ENCODE results near the gene SPACA7.

DNA sequence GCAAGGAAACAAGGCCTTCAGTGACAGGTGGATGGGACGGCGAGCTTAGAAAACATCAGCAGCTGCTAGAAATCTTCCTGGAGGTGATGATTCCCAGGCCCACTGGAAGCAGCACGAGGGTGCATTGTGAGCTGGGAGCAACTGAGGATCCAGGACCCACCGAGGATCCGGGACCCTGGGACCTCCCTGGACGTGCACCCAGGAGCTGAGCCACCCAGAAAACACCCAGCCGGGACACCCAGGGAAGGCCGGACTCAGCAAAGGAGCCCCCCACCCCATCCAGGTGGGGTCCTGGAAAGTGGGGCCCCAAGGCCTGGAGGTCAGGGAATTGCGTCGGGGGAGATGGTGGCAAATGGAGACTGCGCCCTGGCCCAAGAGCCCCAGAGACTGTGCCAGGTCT is 22.3 kb upstream of the SPACA7 start:
- TF ChIP-seq MAZ (CRISPR knock-in tag; conservative IDR thresholded peaks at IDR 0.05 in 1 of 2, IDR thresholded peaks at IDR 0.05 in 1 of 2): no peak
- no peak for TF ChIP-seq HDAC3 (IDR thresholded peaks at IDR 0.05; ENCODE audit: borderline replicate concordance, partially characterized antibody)
- TF ChIP-seq ZNF354B (CRISPR knock-in tag; IDR thresholded peaks at IDR 0.05): no peak
- TF ChIP-seq POLR2AphosphoS5 (IDR thresholded peaks at IDR 0.05; ENCODE audit: control insufficient read depth, insufficient read depth, low read depth, low read length): no peak
- no peak for TF ChIP-seq TCF7L2 (IDR thresholded peaks at IDR 0.05; ENCODE audit: low read depth, low read length)
- no peak for TF ChIP-seq SP1 (CRISPR knock-in tag; IDR thresholded peaks at IDR 0.05)
- TF ChIP-seq, protein P1, sequence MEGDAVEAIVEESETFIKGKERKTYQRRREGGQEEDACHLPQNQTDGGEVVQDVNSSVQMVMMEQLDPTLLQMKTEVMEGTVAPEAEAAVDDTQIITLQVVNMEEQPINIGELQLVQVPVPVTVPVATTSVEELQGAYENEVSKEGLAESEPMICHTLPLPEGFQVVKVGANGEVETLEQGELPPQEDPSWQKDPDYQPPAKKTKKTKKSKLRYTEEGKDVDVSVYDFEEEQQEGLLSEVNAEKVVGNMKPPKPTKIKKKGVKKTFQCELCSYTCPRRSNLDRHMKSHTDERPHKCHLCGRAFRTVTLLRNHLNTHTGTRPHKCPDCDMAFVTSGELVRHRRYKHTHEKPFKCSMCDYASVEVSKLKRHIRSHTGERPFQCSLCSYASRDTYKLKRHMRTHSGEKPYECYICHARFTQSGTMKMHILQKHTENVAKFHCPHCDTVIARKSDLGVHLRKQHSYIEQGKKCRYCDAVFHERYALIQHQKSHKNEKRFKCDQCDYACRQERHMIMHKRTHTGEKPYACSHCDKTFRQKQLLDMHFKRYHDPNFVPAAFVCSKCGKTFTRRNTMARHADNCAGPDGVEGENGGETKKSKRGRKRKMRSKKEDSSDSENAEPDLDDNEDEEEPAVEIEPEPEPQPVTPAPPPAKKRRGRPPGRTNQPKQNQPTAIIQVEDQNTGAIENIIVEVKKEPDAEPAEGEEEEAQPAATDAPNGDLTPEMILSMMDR (IDR thresholded peaks at IDR 0.05 in 2 of 3, conservative IDR thresholded peaks at IDR 0.05 in 1 of 3; ENCODE audit: insufficient read depth in 2 of 3, low read depth in 1 of 3, low read length in 3 of 3): no peak
- TF ChIP-seq POLR2AphosphoS2 (IDR thresholded peaks at IDR 0.05; ENCODE audit: low read length): no peak
- TF ChIP-seq ZKSCAN8 (CRISPR knock-in tag; IDR thresholded peaks at IDR 0.05): no peak
- no peak for TF ChIP-seq PYGO2 (tag; IDR thresholded peaks at IDR 0.05)
- TF ChIP-seq, protein P2, sequence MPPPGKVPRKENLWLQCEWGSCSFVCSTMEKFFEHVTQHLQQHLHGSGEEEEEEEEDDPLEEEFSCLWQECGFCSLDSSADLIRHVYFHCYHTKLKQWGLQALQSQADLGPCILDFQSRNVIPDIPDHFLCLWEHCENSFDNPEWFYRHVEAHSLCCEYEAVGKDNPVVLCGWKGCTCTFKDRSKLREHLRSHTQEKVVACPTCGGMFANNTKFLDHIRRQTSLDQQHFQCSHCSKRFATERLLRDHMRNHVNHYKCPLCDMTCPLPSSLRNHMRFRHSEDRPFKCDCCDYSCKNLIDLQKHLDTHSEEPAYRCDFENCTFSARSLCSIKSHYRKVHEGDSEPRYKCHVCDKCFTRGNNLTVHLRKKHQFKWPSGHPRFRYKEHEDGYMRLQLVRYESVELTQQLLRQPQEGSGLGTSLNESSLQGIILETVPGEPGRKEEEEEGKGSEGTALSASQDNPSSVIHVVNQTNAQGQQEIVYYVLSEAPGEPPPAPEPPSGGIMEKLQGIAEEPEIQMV (tag; conservative IDR thresholded peaks at IDR 0.05; ENCODE audit: low read depth): no peak
- no peak for TF ChIP-seq EZH2 (IDR thresholded peaks at IDR 0.05; ENCODE audit: borderline replicate concordance, low read depth, low read length)
- TF ChIP-seq STAG1 (CRISPR knock-in tag; IDR thresholded peaks at IDR 0.05; ENCODE audit: borderline replicate concordance): no peak

Measured in K562 (cell line).